WTC11 (cell line): ENCODE results near the gene SUCLG2. TPM values are rescaled to one million over a fixed set of nuclear protein-coding genes. Genes with fewer than 3 reads are reported as not detected.

Experiments
- ATAC-seq: fragments of 200-7000 bp; cut with Tn5 transposase; 2 replicates; pipeline ENCODE4 v1.10.0; 2021; ENCODE audit warnings: mild to moderate bottlenecking, moderate library complexity
- CTCF ChIA-PET: fragments of 300-600 bp; sonication (Branson Sonifier 250); formaldehyde crosslinking; loops from one replicate; lab custom pipeline; 2021; ENCODE audit warnings: antibody characterized with exemption; lab: Charles Lee
- POLR2A ChIA-PET: fragments of 350-600 bp; sonication (Branson Sonifier 250); formaldehyde crosslinking; loops from one replicate; lab custom pipeline; 2021; ENCODE audit warnings: antibody characterized with exemption; lab: Charles Lee
- DNase-seq: peaks from one replicate; pipeline ENCODE4 v3.0.0; 2021; ENCODE audit warnings: low spot score
- H3K27ac Mint-ChIP-seq: 2 replicates; pipeline ENCODE4 v1.8.0; 2021; ENCODE audit warnings: mixed read lengths
- H3K27me3 Mint-ChIP-seq: 2 replicates; pipeline ENCODE4 v1.8.0; 2021; ENCODE audit warnings: low read depth, mild to moderate bottlenecking, moderate library complexity, mixed read lengths
- H3K36me3 Mint-ChIP-seq: 2 replicates; pipeline ENCODE4 v1.8.0; 2021; ENCODE audit warnings: mixed read lengths
- H3K4me1 Mint-ChIP-seq: 2 replicates; pipeline ENCODE4 v1.8.0; 2022; ENCODE audit warnings: mixed read lengths
- H3K4me3 Mint-ChIP-seq: 2 replicates; pipeline ENCODE4 v1.8.0; 2021; ENCODE audit warnings: mild to moderate bottlenecking, moderate library complexity, mixed read lengths
- H3K9me3 Mint-ChIP-seq: 2 replicates; pipeline ENCODE4 v1.8.0; 2021; ENCODE audit warnings: mixed read lengths
- CREM ChIP-seq: sonication (generic); formaldehyde crosslinking; IDR thresholded peaks from 2 replicates; pipeline ENCODE4 v1.8.1; 2022; ENCODE audit warnings: mild to moderate bottlenecking, missing genetic modification reagents, moderate library complexity
- CTCF ChIP-seq: fragments of 200-600 bp; IDR thresholded peaks from 2 replicates; pipeline ENCODE4 v1.8.0; 2022; ENCODE audit warnings: antibody characterized with exemption
- OVOL2 ChIP-seq: fragments of 250-450 bp; sonication (Bioruptor Pico); IDR thresholded peaks from 2 replicates; pipeline ENCODE4 v1.9.0; 2021; ENCODE audit warnings: mild to moderate bottlenecking, borderline replicate concordance
- SMAD3 ChIP-seq: sonication (generic); formaldehyde crosslinking; IDR thresholded peaks from 2 replicates; pipeline ENCODE4 v1.8.0; 2022; ENCODE audit warnings: missing genetic modification reagents, mild to moderate bottlenecking, borderline replicate concordance
- TCF7 ChIP-seq: sonication (generic); formaldehyde crosslinking; IDR thresholded peaks from 2 replicates; pipeline ENCODE4 v1.8.0; 2022; ENCODE audit warnings: mild to moderate bottlenecking, low read depth, missing genetic modification reagents, moderate library complexity
- TEAD1 ChIP-seq: sonication (generic); formaldehyde crosslinking; IDR thresholded peaks from 2 replicates; pipeline ENCODE4 v1.8.0; 2022; ENCODE audit warnings: mild to moderate bottlenecking, missing genetic modification reagents
- TP53 ChIP-seq: sonication (generic); formaldehyde crosslinking; IDR thresholded peaks from 2 replicates; pipeline ENCODE4 v1.8.1; 2023; ENCODE audit warnings: mild to moderate bottlenecking, missing genetic modification reagents
- ZNF121 ChIP-seq: sonication (generic); formaldehyde crosslinking; IDR thresholded peaks from 2 replicates; pipeline ENCODE4 v1.8.0; 2023; ENCODE audit warnings: missing genetic modification reagents
- ZNF263 ChIP-seq: sonication (generic); formaldehyde crosslinking; IDR thresholded peaks from 2 replicates; pipeline ENCODE4 v1.8.1; 2022; ENCODE audit warnings: low read depth, mild to moderate bottlenecking, moderate library complexity, missing genetic modification reagents
- total RNA-seq: library from RNA; stranded (reverse); gene quantifications from 3 replicates; pipeline ENCODE4 v1.2.3, GENCODE V29; 2021
- TF ChIP-seq, protein P1 (sequence below): fragments of 250-450 bp; sonication (Bioruptor Pico); IDR thresholded peaks from 2 replicates; pipeline ENCODE4 v1.9.0; 2021; ENCODE audit warnings: mild to moderate bottlenecking, borderline replicate concordance
- TF ChIP-seq, protein P2 (sequence below): sonication (generic); formaldehyde crosslinking; conservative IDR thresholded peaks from 2 replicates; pipeline ENCODE4 v1.8.1; 2023; ENCODE audit warnings: mild to moderate bottlenecking, low read depth, missing genetic modification reagents, moderate library complexity
- TF ChIP-seq, protein P3 (sequence below): sonication (generic); formaldehyde crosslinking; IDR thresholded peaks from 2 replicates; pipeline ENCODE4 v1.8.1; 2022; ENCODE audit warnings: missing genetic modification reagents, borderline replicate concordance
- TF ChIP-seq, protein P4 (sequence below): sonication (generic); formaldehyde crosslinking; IDR thresholded peaks from 2 replicates; pipeline ENCODE4 v1.8.1; 2023; ENCODE audit warnings: mild to moderate bottlenecking, moderate library complexity, missing genetic modification reagents
- TF ChIP-seq, protein P5 (sequence below): sonication (generic); formaldehyde crosslinking; IDR thresholded peaks from 2 replicates; pipeline ENCODE4 v1.8.0; 2022; ENCODE audit warnings: mild to moderate bottlenecking, missing genetic modification reagents
- TF ChIP-seq, protein P6 (sequence below): sonication (generic); formaldehyde crosslinking; IDR thresholded peaks from 2 replicates; pipeline ENCODE4 v1.8.1; 2022; ENCODE audit warnings: mild to moderate bottlenecking, missing genetic modification reagents, moderate library complexity, borderline replicate concordance
- TF ChIP-seq, protein P7 (sequence below): sonication (generic); formaldehyde crosslinking; IDR thresholded peaks from 2 replicates; pipeline ENCODE4 v1.8.0; 2022; ENCODE audit warnings: missing genetic modification reagents
- TF ChIP-seq, protein P8 (sequence below): sonication (generic); formaldehyde crosslinking; IDR thresholded peaks from 2 replicates; pipeline ENCODE4 v1.8.0; 2023; ENCODE audit warnings: missing genetic modification reagents

SUCLG2 gene
- total RNA-seq, 1 experiment from 2014 or later, result 39.7 TPM

- Mint-ChIP-seq H3K9me3 (peaks cover 25% of the 10 kb centered on the region), H3K4me3 (no peak overlapping the region), H3K27ac (no peak overlapping the region), H3K4me1 (no peaks in the 10 kb centered on the region), H3K36me3 (no peaks in the 10 kb centered on the region), H3K27me3 (no peaks in the 10 kb centered on the region)
- CTCF ChIA-PET, result no interaction called here
- DNase-seq, result no peak
- ATAC-seq, result no peak
- POLR2A ChIA-PET, result no interaction called here
- TF ChIP-seq TEAD1 (CRISPR knock-in tag) (no peak), CREM (no peak), TP53 (CRISPR knock-in tag) (no peak), SMAD3 (no peak), ZNF263 (CRISPR knock-in tag) (no peak), TCF7 (CRISPR knock-in tag) (no peak), ZNF121 (no peak), OVOL2 (no peak), CTCF (no peak)
- TF ChIP-seq, protein P1, sequence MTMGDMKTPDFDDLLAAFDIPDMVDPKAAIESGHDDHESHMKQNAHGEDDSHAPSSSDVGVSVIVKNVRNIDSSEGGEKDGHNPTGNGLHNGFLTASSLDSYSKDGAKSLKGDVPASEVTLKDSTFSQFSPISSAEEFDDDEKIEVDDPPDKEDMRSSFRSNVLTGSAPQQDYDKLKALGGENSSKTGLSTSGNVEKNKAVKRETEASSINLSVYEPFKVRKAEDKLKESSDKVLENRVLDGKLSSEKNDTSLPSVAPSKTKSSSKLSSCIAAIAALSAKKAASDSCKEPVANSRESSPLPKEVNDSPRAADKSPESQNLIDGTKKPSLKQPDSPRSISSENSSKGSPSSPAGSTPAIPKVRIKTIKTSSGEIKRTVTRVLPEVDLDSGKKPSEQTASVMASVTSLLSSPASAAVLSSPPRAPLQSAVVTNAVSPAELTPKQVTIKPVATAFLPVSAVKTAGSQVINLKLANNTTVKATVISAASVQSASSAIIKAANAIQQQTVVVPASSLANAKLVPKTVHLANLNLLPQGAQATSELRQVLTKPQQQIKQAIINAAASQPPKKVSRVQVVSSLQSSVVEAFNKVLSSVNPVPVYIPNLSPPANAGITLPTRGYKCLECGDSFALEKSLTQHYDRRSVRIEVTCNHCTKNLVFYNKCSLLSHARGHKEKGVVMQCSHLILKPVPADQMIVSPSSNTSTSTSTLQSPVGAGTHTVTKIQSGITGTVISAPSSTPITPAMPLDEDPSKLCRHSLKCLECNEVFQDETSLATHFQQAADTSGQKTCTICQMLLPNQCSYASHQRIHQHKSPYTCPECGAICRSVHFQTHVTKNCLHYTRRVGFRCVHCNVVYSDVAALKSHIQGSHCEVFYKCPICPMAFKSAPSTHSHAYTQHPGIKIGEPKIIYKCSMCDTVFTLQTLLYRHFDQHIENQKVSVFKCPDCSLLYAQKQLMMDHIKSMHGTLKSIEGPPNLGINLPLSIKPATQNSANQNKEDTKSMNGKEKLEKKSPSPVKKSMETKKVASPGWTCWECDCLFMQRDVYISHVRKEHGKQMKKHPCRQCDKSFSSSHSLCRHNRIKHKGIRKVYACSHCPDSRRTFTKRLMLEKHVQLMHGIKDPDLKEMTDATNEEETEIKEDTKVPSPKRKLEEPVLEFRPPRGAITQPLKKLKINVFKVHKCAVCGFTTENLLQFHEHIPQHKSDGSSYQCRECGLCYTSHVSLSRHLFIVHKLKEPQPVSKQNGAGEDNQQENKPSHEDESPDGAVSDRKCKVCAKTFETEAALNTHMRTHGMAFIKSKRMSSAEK (CRISPR knock-in tag), result no peak
- TF ChIP-seq, protein P2, sequence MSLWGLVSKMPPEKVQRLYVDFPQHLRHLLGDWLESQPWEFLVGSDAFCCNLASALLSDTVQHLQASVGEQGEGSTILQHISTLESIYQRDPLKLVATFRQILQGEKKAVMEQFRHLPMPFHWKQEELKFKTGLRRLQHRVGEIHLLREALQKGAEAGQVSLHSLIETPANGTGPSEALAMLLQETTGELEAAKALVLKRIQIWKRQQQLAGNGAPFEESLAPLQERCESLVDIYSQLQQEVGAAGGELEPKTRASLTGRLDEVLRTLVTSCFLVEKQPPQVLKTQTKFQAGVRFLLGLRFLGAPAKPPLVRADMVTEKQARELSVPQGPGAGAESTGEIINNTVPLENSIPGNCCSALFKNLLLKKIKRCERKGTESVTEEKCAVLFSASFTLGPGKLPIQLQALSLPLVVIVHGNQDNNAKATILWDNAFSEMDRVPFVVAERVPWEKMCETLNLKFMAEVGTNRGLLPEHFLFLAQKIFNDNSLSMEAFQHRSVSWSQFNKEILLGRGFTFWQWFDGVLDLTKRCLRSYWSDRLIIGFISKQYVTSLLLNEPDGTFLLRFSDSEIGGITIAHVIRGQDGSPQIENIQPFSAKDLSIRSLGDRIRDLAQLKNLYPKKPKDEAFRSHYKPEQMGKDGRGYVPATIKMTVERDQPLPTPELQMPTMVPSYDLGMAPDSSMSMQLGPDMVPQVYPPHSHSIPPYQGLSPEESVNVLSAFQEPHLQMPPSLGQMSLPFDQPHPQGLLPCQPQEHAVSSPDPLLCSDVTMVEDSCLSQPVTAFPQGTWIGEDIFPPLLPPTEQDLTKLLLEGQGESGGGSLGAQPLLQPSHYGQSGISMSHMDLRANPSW (CRISPR knock-in tag), result no peak
- TF ChIP-seq, protein P3, sequence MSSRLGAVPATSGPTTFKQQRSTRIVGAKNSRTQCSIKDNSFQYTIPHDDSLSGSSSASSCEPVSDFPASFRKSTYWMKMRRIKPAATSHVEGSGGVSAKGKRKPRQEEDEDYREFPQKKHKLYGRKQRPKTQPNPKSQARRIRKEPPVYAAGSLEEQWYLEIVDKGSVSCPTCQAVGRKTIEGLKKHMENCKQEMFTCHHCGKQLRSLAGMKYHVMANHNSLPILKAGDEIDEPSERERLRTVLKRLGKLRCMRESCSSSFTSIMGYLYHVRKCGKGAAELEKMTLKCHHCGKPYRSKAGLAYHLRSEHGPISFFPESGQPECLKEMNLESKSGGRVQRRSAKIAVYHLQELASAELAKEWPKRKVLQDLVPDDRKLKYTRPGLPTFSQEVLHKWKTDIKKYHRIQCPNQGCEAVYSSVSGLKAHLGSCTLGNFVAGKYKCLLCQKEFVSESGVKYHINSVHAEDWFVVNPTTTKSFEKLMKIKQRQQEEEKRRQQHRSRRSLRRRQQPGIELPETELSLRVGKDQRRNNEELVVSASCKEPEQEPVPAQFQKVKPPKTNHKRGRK, result no peak
- TF ChIP-seq, protein P4, sequence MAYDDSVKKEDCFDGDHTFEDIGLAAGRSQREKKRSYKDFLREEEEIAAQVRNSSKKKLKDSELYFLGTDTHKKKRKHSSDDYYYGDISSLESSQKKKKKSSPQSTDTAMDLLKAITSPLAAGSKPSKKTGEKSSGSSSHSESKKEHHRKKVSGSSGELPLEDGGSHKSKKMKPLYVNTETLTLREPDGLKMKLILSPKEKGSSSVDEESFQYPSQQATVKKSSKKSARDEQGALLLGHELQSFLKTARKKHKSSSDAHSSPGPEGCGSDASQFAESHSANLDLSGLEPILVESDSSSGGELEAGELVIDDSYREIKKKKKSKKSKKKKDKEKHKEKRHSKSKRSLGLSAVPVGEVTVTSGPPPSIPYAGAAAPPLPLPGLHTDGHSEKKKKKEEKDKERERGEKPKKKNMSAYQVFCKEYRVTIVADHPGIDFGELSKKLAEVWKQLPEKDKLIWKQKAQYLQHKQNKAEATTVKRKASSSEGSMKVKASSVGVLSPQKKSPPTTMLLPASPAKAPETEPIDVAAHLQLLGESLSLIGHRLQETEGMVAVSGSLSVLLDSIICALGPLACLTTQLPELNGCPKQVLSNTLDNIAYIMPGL (CRISPR knock-in tag), result no peak
- TF ChIP-seq, protein P5, sequence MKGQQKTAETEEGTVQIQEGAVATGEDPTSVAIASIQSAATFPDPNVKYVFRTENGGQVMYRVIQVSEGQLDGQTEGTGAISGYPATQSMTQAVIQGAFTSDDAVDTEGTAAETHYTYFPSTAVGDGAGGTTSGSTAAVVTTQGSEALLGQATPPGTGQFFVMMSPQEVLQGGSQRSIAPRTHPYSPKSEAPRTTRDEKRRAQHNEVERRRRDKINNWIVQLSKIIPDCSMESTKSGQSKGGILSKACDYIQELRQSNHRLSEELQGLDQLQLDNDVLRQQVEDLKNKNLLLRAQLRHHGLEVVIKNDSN (CRISPR knock-in tag), result no peak
- TF ChIP-seq, protein P6, sequence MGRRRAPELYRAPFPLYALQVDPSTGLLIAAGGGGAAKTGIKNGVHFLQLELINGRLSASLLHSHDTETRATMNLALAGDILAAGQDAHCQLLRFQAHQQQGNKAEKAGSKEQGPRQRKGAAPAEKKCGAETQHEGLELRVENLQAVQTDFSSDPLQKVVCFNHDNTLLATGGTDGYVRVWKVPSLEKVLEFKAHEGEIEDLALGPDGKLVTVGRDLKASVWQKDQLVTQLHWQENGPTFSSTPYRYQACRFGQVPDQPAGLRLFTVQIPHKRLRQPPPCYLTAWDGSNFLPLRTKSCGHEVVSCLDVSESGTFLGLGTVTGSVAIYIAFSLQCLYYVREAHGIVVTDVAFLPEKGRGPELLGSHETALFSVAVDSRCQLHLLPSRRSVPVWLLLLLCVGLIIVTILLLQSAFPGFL, result no peak
- TF ChIP-seq, protein P7, sequence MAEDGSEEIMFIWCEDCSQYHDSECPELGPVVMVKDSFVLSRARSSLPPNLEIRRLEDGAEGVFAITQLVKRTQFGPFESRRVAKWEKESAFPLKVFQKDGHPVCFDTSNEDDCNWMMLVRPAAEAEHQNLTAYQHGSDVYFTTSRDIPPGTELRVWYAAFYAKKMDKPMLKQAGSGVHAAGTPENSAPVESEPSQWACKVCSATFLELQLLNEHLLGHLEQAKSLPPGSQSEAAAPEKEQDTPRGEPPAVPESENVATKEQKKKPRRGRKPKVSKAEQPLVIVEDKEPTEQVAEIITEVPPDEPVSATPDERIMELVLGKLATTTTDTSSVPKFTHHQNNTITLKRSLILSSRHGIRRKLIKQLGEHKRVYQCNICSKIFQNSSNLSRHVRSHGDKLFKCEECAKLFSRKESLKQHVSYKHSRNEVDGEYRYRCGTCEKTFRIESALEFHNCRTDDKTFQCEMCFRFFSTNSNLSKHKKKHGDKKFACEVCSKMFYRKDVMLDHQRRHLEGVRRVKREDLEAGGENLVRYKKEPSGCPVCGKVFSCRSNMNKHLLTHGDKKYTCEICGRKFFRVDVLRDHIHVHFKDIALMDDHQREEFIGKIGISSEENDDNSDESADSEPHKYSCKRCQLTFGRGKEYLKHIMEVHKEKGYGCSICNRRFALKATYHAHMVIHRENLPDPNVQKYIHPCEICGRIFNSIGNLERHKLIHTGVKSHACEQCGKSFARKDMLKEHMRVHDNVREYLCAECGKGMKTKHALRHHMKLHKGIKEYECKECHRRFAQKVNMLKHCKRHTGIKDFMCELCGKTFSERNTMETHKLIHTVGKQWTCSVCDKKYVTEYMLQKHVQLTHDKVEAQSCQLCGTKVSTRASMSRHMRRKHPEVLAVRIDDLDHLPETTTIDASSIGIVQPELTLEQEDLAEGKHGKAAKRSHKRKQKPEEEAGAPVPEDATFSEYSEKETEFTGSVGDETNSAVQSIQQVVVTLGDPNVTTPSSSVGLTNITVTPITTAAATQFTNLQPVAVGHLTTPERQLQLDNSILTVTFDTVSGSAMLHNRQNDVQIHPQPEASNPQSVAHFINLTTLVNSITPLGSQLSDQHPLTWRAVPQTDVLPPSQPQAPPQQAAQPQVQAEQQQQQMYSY (CRISPR knock-in tag), result no peak
- TF ChIP-seq, protein P8, sequence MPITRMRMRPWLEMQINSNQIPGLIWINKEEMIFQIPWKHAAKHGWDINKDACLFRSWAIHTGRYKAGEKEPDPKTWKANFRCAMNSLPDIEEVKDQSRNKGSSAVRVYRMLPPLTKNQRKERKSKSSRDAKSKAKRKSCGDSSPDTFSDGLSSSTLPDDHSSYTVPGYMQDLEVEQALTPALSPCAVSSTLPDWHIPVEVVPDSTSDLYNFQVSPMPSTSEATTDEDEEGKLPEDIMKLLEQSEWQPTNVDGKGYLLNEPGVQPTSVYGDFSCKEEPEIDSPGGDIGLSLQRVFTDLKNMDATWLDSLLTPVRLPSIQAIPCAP (CRISPR knock-in tag), result no peak
These were observed 308.3 kb downstream of the SUCLG2 start for GRCh38 chr3:67346081-67346480.
